ENCODE results near the gene CFB. TPM values are rescaled to one million over a fixed set of nuclear protein-coding genes. Genes with fewer than 3 reads are reported as not detected.
A peak's percentile ranks its signal among the peaks of the same experiment; 100 is the strongest.

Gene CFB
- total and polyA plus RNA-seq, 2 of the 13 experiments (the other 11 are each of a cell fraction or from before 2014, with no cell fraction given) = 171 to 513 TPM

DNA sequence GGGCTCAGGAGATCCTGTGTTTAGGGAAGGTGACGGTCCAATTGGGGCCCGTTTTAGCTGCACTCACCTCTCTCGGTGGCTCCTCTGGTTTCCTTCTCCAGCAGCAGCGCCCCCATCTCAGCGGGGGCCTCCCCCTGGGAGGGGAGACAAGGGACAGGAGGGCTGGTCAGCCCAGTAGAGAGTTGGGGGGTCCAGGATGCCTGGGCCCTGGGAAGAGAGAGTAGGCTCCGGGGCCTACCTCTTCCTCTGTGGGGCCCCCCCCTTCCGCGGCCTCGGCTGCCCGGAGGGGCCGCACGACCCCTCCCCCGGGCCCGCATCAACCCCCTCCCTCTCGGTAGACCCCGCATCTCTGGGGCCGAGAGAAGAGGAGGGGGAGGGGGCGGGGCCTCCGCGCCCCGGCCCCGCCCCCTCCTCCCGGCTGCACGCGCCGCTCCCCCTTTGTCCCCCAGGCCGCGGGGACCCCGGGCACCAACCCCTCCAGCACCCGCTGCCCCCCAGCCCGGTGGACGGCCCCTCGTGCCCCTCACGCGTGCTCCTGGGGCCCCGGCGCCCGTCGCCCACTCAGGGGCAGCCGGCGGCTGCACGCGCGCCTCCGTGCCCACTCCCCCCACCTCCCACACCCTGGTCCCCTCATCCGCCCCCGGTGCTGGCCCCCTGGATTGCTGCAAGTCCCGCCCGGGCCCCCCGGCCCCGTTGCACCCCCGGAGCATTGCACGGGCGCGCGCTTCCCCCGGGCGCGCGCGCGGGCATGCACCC, 48.9 kb upstream of the CFB start (continued):
- TF ChIP-seq KLF12 (CRISPR knock-in tag; IDR thresholded peaks at IDR 0.05; ENCODE audit: borderline replicate concordance) (no peak), SKI (IDR thresholded peaks at IDR 0.05; ENCODE audit: partially characterized antibody) (no peak), NFKBIZ (CRISPR knock-in tag; IDR thresholded peaks at IDR 0.05) (no peak), PAWR (CRISPR knock-in tag; IDR thresholded peaks at IDR 0.05; ENCODE audit: borderline replicate concordance) (no peak), MEIS1 (CRISPR knock-in tag; IDR thresholded peaks at IDR 0.05; ENCODE audit: borderline replicate concordance) (no peak), GABPB1 (CRISPR knock-in tag; IDR thresholded peaks at IDR 0.05) (peak; percentile 43; the same call in 1 of the 2 replicates), ZNF441 (CRISPR knock-in tag; IDR thresholded peaks at IDR 0.05; ENCODE audit: borderline replicate concordance) (0 out of 2 replicates have a peak, but pooled peaks have one; percentile 5), RBFOX2 (IDR thresholded peaks at IDR 0.05; ENCODE audit: low read depth, low read length) (no peak; the same call in 1 of the 2 replicates), ERF (CRISPR knock-in tag; IDR thresholded peaks at IDR 0.05) (0 out of 2 replicates have a peak, but pooled peaks have one; percentile 45), GATA4 (IDR thresholded peaks at IDR 0.05; ENCODE audit: borderline replicate concordance, low read depth) (no peak), MBNL3 (CRISPR knock-in tag; conservative IDR thresholded peaks at IDR 0.05) (no peak), ZC3H13 (CRISPR knock-in tag; IDR thresholded peaks at IDR 0.05) (no peak), PCBP2 (optimal IDR thresholded peaks at IDR 0.05; ENCODE audit: low read depth, low read length, poor library complexity, severe bottlenecking) (no peak), MTF1 (CRISPR knock-in tag; IDR thresholded peaks at IDR 0.05) (no peak), ZNF614 (CRISPR knock-in tag; IDR thresholded peaks at IDR 0.05; ENCODE audit: borderline replicate concordance) (no peak), ZNF788 (CRISPR knock-in tag; IDR thresholded peaks at IDR 0.05; ENCODE audit: borderline replicate concordance) (no peak), ZNF33A (CRISPR knock-in tag; IDR thresholded peaks at IDR 0.05; ENCODE audit: borderline replicate concordance) (no peak), ZNF101 (CRISPR knock-in tag; IDR thresholded peaks at IDR 0.05; ENCODE audit: borderline replicate concordance, low read depth) (no peak), STAG1 (CRISPR knock-in tag; IDR thresholded peaks at IDR 0.05) (no peak), SAP130 (CRISPR knock-in tag; IDR thresholded peaks at IDR 0.05; ENCODE audit: low read depth) (no peak), CBX5 (CRISPR knock-in tag; IDR thresholded peaks at IDR 0.05; ENCODE audit: borderline replicate concordance) (no peak), NPAS2 (CRISPR knock-in tag; IDR thresholded peaks at IDR 0.05; ENCODE audit: borderline replicate concordance) (no peak), ZNF20 (CRISPR knock-in tag; IDR thresholded peaks at IDR 0.05) (no peak), MTF2 (CRISPR knock-in tag; IDR thresholded peaks at IDR 0.05; ENCODE audit: borderline replicate concordance) (no peak)
- TF ChIP-seq, protein P1, sequence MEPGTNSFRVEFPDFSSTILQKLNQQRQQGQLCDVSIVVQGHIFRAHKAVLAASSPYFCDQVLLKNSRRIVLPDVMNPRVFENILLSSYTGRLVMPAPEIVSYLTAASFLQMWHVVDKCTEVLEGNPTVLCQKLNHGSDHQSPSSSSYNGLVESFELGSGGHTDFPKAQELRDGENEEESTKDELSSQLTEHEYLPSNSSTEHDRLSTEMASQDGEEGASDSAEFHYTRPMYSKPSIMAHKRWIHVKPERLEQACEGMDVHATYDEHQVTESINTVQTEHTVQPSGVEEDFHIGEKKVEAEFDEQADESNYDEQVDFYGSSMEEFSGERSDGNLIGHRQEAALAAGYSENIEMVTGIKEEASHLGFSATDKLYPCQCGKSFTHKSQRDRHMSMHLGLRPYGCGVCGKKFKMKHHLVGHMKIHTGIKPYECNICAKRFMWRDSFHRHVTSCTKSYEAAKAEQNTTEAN (CRISPR knock-in tag; conservative IDR thresholded peaks at IDR 0.05) = no peak
- TF ChIP-seq, protein P2, sequence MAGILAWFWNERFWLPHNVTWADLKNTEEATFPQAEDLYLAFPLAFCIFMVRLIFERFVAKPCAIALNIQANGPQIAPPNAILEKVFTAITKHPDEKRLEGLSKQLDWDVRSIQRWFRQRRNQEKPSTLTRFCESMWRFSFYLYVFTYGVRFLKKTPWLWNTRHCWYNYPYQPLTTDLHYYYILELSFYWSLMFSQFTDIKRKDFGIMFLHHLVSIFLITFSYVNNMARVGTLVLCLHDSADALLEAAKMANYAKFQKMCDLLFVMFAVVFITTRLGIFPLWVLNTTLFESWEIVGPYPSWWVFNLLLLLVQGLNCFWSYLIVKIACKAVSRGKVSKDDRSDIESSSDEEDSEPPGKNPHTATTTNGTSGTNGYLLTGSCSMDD (CRISPR knock-in tag; IDR thresholded peaks at IDR 0.05) = no peak
- TF ChIP-seq, protein P3, sequence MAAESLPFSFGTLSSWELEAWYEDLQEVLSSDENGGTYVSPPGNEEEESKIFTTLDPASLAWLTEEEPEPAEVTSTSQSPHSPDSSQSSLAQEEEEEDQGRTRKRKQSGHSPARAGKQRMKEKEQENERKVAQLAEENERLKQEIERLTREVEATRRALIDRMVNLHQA (CRISPR knock-in tag; IDR thresholded peaks at IDR 0.05) = no peak
- TF ChIP-seq, protein P4, sequence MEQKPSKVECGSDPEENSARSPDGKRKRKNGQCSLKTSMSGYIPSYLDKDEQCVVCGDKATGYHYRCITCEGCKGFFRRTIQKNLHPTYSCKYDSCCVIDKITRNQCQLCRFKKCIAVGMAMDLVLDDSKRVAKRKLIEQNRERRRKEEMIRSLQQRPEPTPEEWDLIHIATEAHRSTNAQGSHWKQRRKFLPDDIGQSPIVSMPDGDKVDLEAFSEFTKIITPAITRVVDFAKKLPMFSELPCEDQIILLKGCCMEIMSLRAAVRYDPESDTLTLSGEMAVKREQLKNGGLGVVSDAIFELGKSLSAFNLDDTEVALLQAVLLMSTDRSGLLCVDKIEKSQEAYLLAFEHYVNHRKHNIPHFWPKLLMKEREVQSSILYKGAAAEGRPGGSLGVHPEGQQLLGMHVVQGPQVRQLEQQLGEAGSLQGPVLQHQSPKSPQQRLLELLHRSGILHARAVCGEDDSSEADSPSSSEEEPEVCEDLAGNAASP (CRISPR knock-in tag; IDR thresholded peaks at IDR 0.05; ENCODE audit: borderline replicate concordance) = no peak
